Measurements from ENCODE around the gene FIGNL2.

DNA sequence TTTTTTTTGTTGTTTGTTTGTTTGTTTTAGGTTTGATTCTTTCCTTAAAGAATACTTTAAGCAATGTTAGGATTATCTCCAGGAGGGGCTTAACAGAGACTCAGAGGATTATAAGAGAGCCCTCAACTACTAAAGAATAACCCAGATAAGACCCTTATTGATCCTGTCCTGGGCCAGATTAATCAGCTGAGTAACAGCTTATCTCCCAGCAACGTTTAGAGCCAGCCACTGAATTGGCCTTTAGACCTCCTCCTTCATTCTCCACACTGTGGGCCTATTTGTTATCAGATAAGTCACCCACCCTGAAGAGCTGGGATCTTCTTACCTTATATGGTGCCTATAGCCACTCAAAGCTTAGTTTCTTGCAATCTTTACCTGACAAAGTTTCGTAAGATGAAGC lies 71.1 kb downstream of the FIGNL2 start:
- TF ChIP-seq CTCF (conservative IDR thresholded peaks at IDR 0.05; ENCODE audit: low read depth, low read length) (no peak), EZH2phosphoT487 (IDR thresholded peaks at IDR 0.05; ENCODE audit: borderline replicate concordance, low read length) (no peak)

Measured in PC-3 (cell line).